Fibroblast of peridontal ligament (primary cell): ENCODE measurements around the gene IGFALS.

Experiments used
- DNase-seq: peaks from one replicate; pipeline ENCODE4 v3.0.0-alpha.2; 2010; ENCODE audit errors: extremely low read depth

The IGFALS gene

DNA sequence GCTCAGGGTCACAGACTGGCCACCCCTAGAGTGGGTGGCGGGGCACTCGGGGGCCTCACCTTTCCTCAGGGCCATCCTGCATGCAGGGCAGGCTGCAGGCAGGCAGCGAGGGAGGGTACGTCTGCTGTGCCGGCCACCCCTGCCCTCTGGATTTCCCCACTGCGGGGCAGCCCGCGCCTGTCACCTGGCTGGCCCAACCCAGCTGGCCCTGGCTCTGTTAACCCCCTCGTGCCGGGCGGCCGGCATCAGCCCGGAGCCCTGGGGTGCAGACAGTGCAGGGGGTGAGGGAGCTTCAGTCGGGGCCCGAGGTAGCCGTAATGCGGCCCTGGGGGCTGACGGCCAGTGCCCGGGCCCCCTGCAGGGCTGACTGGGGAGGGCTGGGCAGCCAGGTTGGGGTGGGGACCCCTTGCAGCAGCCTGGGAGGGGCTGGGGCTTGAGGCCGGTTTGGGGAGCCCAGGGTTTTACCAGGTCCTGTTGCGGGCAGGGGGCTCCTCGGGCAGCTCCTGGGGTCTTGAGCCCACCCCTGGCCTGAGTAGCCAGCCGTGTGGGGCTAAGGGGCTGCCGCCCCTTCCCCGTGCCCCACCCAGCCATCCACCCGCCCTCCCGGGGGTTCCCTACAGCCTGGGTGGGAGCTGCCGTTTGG lies at the start of gene IGFALS:
Gene IGFALS, minus strand, starts transcription at position 128 of the 643 bp plus-strand sequence. Its CDS starts 53 bp downstream, at position 75.
- no peak for DNase-seq

DNA sequence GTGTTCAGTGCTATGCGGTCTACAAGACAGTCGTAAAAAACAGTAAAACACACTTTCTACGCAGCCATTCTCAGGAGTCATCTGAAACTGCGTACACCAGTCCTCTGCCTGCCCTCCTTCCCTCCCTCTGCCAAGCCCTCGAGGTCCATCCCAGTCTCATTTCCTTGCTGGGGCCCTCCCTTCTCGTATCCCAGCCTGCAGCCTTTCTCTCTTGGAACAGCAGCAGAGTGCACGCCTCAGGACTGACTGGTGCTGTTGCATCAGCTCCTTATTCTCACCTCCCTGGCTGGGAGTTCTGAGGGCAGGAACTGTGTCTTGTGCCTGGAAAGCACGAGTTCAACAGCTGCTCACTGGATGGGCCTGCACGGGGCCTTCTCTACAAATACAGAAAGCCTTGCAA lies 46.0 kb upstream of the IGFALS start:
- DNase-seq = peak; percentile 45

DNA sequence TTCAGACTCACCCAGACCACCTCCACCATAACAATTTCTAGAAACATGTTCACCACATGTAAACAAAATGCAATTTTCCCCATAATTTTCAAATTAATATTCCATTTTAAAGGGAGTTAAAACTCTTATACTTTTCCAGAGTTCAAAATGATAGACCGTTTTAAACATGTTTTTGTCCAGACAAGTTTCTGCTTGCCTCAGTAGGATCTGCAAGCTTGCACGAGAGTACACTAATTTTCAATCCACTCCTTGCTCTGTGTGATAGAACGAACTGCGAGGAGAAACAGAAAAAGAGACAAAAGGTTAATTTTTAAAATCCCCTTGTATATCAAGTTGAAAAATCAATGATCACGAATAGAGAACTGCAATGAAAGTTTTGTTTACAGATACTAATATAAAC lies 40.6 kb upstream of the IGFALS start:
- no peak for DNase-seq

DNA sequence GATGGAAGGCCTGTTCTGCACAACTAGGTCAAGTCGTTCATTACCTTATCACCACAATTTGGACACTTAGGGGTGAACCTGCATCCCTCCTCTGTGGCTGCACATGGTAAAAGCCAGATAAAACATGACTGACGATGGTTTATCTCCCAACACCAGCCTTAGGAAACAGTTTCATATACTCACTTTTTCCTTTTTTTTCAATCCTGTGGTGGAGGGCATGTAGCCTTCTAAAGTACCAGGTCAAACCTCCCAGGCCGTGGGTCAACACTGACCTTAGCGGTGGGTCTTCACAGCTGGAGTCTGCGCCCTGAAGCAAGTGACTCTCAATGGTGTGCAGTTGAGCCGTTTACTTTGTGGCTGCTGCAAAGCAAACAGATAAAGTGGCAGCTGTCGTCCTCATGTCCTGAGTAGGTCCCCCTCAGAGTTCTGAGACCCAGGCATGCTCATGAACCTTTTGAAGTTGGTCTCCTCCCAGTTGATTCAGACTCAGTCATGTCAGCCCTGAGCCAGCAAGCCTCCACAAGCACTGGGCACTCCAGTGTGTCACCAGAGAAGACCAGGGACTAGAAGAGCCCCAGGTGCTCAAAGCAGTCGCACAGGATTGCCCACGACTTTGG lies 39.4 kb upstream of the IGFALS start:
- no peak for DNase-seq

DNA sequence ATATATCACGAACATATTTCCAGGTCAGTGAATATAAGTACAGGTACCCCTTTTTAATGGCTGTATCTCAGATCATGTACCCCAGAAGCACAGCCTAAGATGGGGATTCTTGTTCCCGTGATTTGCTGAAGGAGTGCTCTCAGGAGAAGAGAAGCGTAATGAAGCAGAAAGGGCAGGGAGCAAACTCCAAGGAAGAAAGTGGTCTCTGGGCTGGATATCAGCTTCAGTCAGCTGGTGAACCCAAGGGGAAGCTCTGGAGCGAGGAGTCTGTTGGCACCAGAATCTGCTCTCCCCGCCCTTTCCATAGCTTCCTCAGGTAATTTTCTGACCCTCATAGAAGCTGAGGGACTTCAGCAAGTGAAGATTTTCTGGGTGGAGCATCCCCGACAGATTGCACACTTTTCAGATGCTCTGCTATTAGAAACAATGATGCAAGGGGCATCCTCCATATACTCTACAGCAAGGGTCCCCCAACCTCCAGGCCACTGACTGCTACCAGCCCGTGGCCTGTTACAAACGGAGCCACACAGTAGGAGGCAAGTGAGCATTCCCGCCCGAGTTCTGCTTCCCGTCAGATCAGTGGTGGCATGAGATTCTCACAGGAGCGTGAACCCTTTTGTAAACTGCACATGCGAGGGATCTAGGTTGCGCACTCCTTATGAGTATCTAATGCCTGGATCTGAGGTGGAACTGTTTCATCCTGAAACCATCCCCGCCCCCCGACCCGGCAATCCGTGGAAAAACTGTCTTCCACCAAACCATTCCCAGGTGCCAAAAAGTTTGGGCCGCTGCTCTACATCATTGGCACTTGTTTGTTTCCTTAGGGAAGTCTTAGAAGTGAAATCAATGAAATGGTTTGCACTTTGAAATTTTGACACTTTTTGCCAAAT lies 37.9 kb upstream of the IGFALS start:
- no peak for DNase-seq

DNA sequence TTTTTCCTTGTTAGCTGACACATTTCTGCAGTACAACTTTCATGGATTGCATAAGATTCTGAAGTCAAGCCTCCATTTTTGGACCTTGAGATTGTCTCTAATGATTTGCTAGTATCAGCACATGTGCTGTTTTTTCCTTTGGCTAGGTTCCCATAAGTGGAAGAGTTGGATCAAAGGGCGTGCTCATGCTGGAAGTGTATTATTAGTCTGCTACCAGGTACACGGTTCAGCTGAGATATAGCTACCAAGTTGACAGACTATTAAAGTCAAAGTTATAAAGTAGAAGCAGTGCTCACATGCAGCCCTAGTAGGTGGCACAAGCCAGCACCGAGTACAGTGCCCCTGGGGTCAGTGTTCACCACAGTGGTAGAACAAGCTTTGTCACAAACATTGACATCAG lies 36.7 kb upstream of the IGFALS start:
- no peak for DNase-seq

DNA sequence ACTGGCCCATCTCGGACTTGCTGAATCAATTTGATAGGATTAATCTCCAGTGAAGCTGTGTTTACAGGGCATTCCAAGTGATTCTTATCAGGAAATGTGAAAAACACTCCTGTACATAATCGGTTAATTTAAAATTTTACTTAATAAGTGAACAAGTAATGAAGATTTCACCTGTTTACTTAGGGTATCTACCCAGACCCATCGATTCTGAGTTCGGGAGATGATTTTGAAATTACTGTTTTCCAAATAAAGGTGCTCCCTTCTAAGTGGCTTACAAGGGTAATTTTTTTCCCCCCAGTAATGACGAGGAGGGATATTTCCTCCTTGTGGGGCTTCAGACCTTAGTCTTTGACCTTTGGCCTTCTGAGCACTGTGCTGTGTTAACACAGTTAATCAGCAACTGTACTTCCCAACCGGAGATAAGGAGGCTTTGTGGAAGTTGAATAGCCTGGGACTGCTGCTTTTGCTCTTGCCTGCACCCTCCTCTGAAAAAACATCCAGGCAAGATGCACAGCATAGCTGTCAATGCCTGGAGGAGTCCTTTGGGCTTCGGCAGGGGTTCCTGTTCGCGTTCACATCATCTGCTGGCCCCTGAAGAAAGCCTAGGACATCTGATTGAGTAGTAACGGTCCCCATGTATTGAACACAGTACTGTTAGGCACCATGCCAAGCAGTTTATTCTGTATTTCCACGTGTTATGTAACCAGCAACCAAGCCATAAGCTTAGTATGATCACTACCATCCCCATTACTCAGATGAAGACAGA lies 35.3 kb upstream of the IGFALS start:
- DNase-seq = no peak

DNA sequence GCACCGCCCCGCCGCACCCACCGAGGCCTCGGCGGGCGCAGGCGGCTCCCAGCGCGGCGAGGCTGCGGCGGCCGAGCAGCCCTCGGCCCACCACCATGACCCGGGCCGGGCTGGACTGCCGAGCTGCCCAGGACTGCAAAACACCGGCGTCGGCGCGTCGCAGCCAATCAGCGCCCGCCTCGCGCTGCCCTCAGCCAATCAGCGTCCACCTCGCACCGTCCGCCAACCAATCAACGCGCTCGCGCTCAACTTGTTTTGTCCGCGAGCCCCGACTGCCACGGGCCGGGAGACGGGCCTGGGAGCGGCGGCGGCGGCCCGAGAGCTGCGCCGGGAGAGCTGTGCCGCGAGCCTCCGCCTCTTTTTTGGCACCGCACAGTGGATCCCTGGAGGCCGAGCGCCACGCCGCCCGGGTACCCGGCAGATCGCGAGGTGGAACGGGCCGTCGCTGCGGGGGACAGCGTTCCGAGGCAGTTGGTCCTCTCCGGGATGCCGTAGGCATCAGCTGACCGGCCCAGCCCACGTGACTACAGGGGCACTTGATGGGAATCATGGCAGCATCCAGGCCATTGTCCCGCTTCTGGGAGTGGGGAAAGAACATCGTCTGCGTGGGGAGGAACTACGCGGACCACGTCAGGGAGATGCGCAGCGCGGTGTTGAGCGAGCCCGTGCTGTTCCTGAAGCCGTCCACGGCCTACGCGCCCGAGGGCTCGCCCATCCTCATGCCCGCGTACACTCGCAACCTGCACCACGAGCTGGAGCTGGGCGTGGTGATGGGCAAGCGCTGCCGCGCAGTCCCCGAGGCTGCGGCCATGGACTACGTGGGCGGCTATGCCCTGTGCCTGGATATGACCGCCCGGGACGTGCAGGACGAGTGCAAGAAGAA lies 33.4 kb upstream of the IGFALS start, which contains the start of the genes FAHD1 and HAGH:
Gene FAHD1, plus strand, starts transcription at position 516 of the 883 bp plus-strand sequence. Its CDS starts 33 bp downstream, at position 549.
Gene HAGH, minus strand, starts transcription at position 135 of the 883 bp plus-strand sequence. Its CDS starts 38 bp downstream, at position 97.
- DNase-seq = peak; percentile 94

DNA sequence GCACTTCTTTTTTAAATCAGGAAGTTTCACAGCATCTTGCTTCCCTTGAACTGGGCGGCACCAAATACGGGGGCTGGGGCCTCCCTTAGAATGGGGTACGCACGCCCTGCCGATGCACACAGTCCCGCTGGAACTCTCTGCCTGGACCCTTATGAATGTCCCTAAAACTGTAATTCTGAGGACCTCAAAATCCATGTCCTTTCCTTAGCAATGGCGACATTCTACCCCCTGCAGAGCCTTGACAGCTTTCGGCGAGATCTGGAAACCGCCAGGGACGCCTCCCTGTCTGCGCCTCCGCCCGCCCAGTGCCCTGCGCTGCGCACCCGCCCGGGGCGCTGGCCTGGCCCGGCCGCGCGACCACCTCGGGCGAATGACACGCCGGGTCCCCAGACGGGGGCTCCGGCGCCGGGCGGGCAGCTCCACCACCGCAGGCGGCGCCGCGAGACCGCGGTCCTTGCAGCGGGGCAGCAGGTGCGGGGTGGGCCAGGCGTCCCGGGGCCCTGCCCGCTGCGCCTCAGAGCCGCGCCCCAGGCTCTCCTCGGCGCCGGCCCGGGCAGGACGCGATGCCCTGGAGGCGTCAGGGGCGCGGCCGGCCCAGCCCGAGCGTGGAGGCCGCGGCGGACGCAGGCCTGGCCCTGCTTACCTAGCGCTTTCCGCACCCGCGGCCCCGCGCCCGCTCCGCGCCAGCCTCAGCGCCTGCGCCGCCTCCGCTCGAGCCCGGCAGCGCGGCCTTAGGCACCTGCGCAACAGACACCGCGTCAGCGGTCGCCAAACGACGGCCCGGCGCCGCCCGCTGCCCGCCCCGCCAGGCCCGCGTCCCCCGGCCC lies 32.6 kb upstream of the IGFALS start:
- peak; percentile 14 for DNase-seq

DNA sequence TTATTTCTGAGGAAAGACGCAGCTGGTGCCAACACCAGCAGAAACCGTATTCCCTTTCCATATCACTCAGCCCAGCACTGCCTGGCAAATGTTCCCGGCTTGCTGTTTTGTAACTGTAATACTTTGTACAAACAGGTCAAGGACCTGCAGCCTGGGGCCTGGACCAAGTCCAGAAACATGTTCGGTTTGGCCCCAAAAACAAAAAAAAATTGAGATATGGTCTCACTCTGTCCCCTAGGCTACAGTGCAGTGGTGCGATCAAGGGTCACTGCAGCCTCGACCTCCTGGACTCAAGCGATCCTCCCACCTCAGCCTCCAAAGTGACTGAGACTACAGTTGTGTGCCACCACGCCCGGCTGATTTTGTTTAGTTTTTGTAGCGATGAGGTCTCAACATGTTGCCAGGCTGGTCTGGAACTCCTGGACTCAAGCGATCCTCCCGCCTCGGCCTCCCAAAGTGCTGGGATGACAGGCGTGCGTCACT lies 31.9 kb upstream of the IGFALS start:
- DNase-seq = no peak

DNA sequence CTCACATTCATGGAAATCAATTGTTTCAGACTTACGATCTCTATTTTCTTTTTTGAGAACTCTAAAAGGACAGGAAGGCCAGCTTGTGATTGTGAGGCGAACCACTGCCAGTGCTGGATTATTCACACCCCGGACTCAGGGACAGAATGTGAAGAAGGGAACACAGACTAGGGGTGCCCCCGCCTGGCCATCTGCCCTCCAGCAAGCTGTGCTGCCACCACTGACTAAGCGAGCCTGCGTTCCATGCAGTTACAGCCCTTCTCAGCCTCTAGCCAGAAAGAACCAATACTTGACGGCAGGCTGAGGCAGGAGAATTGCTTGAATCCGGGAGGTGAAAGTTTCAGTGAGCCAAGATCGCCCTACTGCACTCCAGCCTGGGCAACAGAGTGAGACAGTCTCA lies 30.3 kb upstream of the IGFALS start:
- DNase-seq = peak; percentile 14

DNA sequence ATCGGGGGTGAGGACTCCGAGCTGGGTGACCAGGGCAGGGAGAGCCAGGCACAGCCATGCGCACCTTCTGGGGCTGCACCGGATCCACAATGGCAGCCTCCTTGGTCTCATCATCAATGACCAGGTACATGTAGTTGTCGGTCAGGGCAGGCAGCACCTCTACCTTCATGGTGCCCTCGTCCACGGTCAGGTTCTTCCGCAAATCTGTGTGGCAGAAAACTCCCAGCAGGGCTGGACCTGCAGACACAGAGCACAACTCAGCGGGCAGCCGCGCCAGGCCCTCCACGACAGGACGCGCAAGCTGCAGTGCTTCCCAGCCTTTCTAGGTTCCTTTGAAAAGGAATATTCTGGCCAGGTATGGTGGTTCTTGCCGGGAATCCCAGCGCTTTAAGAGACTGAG lies 29.3 kb upstream of the IGFALS start:
- DNase-seq = no peak

DNA sequence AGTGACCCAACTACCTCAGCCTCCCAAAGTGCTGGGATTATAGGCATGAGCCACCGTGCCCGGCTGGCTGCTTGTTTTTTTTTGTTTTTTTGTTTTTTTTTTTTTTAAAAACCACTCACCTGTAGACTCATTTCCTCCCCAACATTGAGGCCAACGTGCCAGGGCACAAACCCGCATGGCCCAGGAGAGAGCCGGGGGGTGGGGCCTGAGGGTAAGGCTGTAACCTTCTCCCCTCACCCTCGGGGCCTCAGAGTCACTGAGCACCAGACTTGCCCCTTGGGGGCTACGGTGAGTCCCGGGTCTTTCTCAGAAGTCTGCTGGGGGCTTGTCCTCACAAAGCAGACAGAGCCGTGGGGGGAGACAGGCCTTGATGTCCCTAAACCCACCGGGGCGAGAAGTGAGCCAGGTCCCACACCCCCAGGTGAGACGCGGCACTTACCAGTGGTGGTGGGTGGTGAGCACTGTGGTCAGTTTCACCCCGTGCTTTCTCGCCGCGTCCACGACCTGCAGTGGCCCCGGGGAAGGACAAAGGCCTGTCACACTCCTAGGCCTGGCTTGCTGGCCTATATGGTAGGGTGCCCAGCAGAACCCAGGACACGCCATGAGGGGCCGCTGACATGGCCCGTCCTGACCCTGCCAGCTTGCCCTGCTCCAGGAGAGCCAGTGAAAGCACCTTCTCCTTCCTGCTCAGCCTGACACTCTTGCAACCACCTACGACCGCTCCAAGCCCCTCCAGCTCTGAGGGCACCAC lies 28.5 kb upstream of the IGFALS start:
- DNase-seq = no peak

DNA sequence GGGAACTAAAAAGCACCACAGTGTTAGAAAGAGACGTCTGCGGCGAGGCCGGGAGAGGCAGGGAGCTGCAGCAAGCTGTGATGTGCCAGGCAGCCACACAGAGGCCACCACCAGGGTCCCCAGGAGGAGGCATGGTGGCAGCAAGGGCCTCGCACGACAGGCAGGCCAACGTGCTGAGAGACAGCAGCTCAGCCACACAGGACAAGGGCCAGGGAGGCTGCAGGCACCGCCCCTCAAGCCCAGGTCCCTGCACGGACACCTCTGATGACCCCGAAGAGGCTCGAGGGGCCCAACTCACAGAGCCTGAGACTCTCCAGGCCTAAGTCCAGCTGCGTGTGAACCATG lies 27.4 kb upstream of the IGFALS start:
- no peak for DNase-seq

DNA sequence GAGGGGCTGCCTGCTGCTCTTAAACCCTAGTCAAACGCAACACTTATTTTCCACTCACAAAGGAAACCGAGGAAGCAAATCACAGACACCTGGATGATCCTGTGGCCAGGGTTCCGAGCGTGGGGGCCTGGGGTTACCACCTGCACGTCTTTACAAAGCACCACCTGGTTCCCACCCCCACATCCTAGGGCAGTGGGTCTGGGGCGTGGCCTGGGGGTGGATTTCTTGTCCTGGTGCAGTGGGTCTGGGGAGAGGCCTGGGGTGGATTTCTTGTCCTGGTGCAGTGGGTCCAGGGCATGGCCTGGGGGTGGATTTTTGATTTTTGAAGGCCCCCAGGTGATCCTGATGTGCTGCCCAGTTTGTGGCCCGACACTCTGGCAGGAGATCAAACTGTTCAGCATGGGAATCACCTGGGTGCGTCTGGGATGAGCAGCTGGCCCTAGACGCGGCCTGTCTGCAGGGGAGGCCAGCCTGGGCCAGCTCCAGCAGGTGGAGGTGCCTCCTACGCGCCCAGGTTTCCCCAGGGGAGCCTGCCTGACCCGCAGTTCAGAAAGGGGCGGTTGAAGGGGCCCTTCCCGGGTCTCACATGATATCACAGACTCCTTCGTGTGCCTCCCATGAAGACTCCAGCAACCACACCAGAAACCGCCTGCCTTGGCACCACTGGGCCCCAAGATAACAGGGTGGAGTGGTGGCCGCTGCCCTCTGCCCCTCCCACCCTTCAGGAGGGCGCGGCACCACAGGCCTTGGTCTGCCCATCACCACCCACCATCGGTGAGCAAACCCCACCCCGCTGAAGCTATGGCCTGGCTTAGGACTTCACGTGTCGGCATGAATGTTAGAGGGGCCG lies 26.8 kb upstream of the IGFALS start:
- no peak for DNase-seq

DNA sequence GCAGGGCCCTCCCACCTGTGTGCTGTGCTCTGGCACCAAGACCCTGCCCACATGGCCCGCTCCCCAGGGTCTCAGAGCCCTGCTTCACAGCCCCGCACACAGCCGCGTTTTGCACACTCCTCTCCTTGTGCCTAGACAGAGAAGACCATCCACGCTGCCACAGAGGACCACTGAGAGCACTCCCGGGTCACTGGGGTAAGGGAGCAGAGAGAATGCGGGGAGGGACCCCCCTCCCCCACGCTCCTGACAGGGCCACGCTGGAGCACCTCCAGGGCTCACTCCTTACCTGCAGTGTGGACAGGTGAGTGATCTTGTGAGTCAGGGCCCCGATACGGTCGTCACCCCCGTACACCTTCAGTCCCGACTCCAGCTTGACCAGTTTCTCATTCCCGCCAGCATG lies 26.1 kb upstream of the IGFALS start:
- DNase-seq = no peak

DNA sequence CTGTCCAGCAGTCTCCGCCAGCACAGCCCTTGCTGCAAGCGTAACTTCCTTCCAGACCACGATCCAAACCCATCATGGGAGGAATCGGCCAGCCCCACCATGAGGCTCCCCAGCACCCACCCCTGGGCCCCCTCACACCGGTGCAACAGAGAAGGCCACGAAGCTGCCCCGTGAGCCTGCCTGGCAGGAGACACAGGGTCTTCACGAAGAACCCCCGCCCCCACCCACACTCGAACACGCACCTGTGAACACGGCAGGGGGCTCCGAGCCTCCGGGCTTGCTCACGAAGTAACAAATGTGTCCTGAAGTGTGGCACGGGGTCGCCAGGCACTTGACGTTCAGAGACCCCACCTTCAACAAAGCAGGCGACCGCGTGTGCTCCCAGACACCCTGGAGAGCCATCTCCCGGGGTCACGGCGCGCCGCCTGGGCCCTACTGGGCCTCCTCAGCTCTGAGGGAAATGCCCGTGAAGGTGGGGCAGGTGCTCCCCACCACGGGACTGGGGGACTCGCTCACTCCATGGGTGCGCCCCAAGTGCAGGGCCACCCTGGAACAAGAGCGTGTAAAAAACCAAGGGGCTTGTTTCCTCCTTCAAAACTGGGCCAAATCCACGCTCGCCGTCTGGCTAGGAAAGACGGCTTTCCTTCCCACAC lies 25.5 kb upstream of the IGFALS start:
- no peak for DNase-seq
